Hepatocyte (in vitro differentiated cells): ENCODE results near the gene PFN4.

ENCODE experiments used
- EZH2 ChIP-seq: fragments of 200-600 bp; sonication (generic); IDR thresholded peaks from 2 replicates; pipeline ENCODE4 v1.6.1; 2016; ENCODE audit warnings: antibody characterized with exemption, mild to moderate bottlenecking, borderline replicate concordance
- TF ChIP-seq, protein P1 (sequence below): fragments of 200-600 bp; sonication (generic); IDR thresholded peaks from 2 replicates; pipeline ENCODE4 v1.5.1; 2016; ENCODE audit warnings: antibody characterized with exemption, mild to moderate bottlenecking; ENCODE audit not compliant: poor library complexity

DNA sequence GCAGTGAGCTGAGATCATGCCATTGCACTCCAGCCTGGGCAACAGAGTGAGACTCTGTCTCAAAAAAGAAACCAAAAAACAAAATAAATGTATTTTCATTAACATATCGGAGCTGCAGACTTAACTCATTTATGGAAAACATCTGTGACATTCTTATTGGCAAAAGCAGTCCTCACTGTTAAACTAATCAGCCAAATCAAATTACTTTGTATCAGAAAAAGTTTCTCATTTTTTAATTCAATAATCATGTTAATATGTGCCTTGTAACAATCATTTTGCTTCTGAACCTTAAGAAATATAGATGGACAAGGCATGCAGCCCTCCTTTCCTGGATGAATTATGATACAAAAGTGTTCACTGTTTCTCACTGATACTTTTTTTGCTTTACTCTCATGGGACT, 20.5 kb downstream of the PFN4 start:
- TF ChIP-seq, protein P1, sequence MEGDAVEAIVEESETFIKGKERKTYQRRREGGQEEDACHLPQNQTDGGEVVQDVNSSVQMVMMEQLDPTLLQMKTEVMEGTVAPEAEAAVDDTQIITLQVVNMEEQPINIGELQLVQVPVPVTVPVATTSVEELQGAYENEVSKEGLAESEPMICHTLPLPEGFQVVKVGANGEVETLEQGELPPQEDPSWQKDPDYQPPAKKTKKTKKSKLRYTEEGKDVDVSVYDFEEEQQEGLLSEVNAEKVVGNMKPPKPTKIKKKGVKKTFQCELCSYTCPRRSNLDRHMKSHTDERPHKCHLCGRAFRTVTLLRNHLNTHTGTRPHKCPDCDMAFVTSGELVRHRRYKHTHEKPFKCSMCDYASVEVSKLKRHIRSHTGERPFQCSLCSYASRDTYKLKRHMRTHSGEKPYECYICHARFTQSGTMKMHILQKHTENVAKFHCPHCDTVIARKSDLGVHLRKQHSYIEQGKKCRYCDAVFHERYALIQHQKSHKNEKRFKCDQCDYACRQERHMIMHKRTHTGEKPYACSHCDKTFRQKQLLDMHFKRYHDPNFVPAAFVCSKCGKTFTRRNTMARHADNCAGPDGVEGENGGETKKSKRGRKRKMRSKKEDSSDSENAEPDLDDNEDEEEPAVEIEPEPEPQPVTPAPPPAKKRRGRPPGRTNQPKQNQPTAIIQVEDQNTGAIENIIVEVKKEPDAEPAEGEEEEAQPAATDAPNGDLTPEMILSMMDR = no peak
- no peak for TF ChIP-seq EZH2
